ENCODE results near the gene CEACAM20. TPM values are rescaled to one million over a fixed set of nuclear protein-coding genes. Genes with fewer than 3 reads are reported as not detected.

The CEACAM20 gene
- total and polyA plus RNA-seq, 2 of the 13 experiments (the other 11 are each of a cell fraction or from before 2014, with no cell fraction given), result 0.04 TPM; not detected in 1

DNA sequence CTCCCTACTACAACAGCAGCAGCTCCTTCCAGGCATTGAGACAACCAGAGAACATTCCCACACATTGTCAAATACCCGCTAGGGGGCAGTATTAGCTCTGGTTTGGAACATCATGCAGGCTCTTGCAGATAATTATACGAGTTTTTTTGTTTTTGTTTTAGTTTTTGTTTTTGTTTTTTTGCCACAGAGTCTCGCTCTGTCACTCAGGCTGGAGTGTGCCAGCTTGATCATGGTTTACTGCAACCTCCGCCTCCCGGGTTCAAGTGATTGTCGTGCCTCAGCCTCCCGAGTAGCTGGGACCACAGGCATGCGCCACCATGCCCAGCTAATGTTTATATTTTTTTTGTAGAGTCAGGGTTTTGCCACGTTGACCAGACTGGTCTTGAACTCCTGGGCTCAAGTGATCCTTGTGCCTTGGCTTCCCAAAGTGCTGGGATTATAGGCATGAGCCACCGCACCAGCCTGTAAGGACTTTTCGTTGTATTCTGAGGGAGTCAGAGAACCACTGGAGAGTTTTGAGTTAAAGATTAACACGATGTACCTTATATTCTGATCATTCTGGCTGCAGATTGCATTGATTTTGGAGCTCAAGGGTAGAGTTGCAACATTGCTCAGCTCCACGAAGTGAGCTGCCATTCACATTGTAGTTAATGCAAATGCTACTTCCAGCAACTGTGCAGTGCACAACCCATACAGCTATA lies 41.7 kb upstream of the CEACAM20 start (continued):
- TF ChIP-seq ZNF138 (CRISPR knock-in tag; IDR thresholded peaks at IDR 0.05; ENCODE audit: low read depth) (no peak), ZNF747 (CRISPR knock-in tag; IDR thresholded peaks at IDR 0.05; ENCODE audit: borderline replicate concordance) (peak; percentile 36; the same call in 1 of the 2 replicates), MAZ (IDR thresholded peaks at IDR 0.05; ENCODE audit: borderline replicate concordance, low read depth, low read length) (no peak), MAZ (CRISPR knock-in tag; IDR thresholded peaks at IDR 0.05; ENCODE audit: low read depth) (0 out of 2 replicates have a peak, but pooled peaks have one; percentile 38), UBTF (CRISPR knock-in tag; IDR thresholded peaks at IDR 0.05) (peak; percentile 37; the same call in 1 of the 2 replicates), NR3C1 (CRISPR knock-in tag; IDR thresholded peaks at IDR 0.05) (no peak), MYC (CRISPR knock-in tag; IDR thresholded peaks at IDR 0.05; ENCODE audit: borderline replicate concordance) (0 out of 2 replicates have a peak, but pooled peaks have one; percentile 20), CHD4 (IDR thresholded peaks at IDR 0.05; ENCODE audit: borderline replicate concordance, low read length) (no peak), FOSL2 (CRISPR knock-in tag; IDR thresholded peaks at IDR 0.05) (no peak), ARNTL (CRISPR knock-in tag; IDR thresholded peaks at IDR 0.05) (no peak), FOXP1 (IDR thresholded peaks at IDR 0.05) (no peak), FOXP1 (CRISPR knock-in tag; IDR thresholded peaks at IDR 0.05) (no peak), SAP130 (CRISPR knock-in tag; IDR thresholded peaks at IDR 0.05; ENCODE audit: low read depth) (peak; percentile 57), RORA (CRISPR knock-in tag; IDR thresholded peaks at IDR 0.05) (no peak), MED1 (CRISPR knock-in tag; IDR thresholded peaks at IDR 0.05) (peak; percentile 30; the same call in 1 of the 2 replicates), ZNF101 (CRISPR knock-in tag; IDR thresholded peaks at IDR 0.05; ENCODE audit: borderline replicate concordance, low read depth) (no peak), SALL2 (CRISPR knock-in tag; IDR thresholded peaks at IDR 0.05) (peak; percentile 18; the same call in 1 of the 2 replicates), ZFP41 (CRISPR knock-in tag; IDR thresholded peaks at IDR 0.05; ENCODE audit: borderline replicate concordance) (no peak), CEBPB (IDR thresholded peaks at IDR 0.05; ENCODE audit: borderline replicate concordance, low read depth, low read length) (peak; percentile 96), ZNF550 (CRISPR knock-in tag; IDR thresholded peaks at IDR 0.05; ENCODE audit: borderline replicate concordance) (no peak), NCOR1 (IDR thresholded peaks at IDR 0.05; ENCODE audit: borderline replicate concordance, low read length) (peak; percentile 81; the same call in 1 of the 2 replicates), HMG20B (CRISPR knock-in tag; conservative IDR thresholded peaks at IDR 0.05) (0 out of 2 replicates have a peak, but pooled peaks have one; percentile 49)
- TF ChIP-seq, protein P1, sequence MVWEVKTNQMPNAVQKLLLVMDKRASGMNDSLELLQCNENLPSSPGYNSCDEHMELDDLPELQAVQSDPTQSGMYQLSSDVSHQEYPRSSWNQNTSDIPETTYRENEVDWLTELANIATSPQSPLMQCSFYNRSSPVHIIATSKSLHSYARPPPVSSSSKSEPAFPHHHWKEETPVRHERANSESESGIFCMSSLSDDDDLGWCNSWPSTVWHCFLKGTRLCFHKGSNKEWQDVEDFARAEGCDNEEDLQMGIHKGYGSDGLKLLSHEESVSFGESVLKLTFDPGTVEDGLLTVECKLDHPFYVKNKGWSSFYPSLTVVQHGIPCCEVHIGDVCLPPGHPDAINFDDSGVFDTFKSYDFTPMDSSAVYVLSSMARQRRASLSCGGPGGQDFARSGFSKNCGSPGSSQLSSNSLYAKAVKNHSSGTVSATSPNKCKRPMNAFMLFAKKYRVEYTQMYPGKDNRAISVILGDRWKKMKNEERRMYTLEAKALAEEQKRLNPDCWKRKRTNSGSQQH (CRISPR knock-in tag; IDR thresholded peaks at IDR 0.05; ENCODE audit: low read depth), result no peak
- TF ChIP-seq, protein P2, sequence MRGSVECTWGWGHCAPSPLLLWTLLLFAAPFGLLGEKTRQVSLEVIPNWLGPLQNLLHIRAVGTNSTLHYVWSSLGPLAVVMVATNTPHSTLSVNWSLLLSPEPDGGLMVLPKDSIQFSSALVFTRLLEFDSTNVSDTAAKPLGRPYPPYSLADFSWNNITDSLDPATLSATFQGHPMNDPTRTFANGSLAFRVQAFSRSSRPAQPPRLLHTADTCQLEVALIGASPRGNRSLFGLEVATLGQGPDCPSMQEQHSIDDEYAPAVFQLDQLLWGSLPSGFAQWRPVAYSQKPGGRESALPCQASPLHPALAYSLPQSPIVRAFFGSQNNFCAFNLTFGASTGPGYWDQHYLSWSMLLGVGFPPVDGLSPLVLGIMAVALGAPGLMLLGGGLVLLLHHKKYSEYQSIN (CRISPR knock-in tag; IDR thresholded peaks at IDR 0.05; ENCODE audit: borderline replicate concordance), result no peak
- TF ChIP-seq, protein P3, sequence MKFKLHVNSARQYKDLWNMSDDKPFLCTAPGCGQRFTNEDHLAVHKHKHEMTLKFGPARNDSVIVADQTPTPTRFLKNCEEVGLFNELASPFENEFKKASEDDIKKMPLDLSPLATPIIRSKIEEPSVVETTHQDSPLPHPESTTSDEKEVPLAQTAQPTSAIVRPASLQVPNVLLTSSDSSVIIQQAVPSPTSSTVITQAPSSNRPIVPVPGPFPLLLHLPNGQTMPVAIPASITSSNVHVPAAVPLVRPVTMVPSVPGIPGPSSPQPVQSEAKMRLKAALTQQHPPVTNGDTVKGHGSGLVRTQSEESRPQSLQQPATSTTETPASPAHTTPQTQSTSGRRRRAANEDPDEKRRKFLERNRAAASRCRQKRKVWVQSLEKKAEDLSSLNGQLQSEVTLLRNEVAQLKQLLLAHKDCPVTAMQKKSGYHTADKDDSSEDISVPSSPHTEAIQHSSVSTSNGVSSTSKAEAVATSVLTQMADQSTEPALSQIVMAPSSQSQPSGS (CRISPR knock-in tag; IDR thresholded peaks at IDR 0.05), result peak; percentile 57; the same call in 1 of the 2 replicates

Data from HepG2 (cell line).